HepG2 (cell line): ENCODE results near the gene ZNF777. TPM values are rescaled to one million over a fixed set of nuclear protein-coding genes. Genes with fewer than 3 reads are reported as not detected.

Source experiments
- ELF4 ChIP-seq: sonication (generic); formaldehyde crosslinking; IDR thresholded peaks from 2 replicates; pipeline ENCODE4 v1.5.0; 2020; ENCODE audit warnings: missing genetic modification reagents, mild to moderate bottlenecking, moderate library complexity, borderline replicate concordance
- HES4 ChIP-seq: sonication (generic); formaldehyde crosslinking; IDR thresholded peaks from 2 replicates; pipeline ENCODE4 v1.9.0; 2021; ENCODE audit warnings: mild to moderate bottlenecking, missing genetic modification reagents, borderline replicate concordance
- IKZF1 ChIP-seq: fragments of 450-650 bp; IDR thresholded peaks from 2 replicates; pipeline ENCODE4 v1.7.1; 2016
- KAT7 ChIP-seq: IDR thresholded peaks from 2 replicates; pipeline ENCODE4 v1.6.1; 2018; ENCODE audit warnings: borderline replicate concordance, missing compliant biosample characterization
- MATR3 ChIP-seq: sonication (generic); formaldehyde crosslinking; IDR thresholded peaks from 2 replicates; pipeline ENCODE4 v1.4.0; 2020; ENCODE audit warnings: missing genetic modification reagents
- NFRKB ChIP-seq: fragments of 450-650 bp; IDR thresholded peaks from 2 replicates; pipeline ENCODE4 v1.6.1; 2017
- PHB2 ChIP-seq: fragments of 450-650 bp; IDR thresholded peaks from 2 replicates; pipeline ENCODE4 v1.6.1; 2018; ENCODE audit not compliant: partially characterized antibody
- POLR2G ChIP-seq: fragments of 200-400 bp; formaldehyde crosslinking; IDR thresholded peaks from 2 replicates; pipeline ENCODE4 v1.6.1; 2018; ENCODE audit warnings: mild to moderate bottlenecking, low read depth, low read length, moderate library complexity
- RXRB ChIP-seq: IDR thresholded peaks from 2 replicates; pipeline ENCODE4 v1.6.1; 2016; ENCODE audit warnings: borderline replicate concordance, missing genetic modification reagents, missing compliant biosample characterization
- SAP130 ChIP-seq: IDR thresholded peaks from 2 replicates; pipeline ENCODE4 v1.6.1; 2016; ENCODE audit warnings: low read depth
- SNAI1 ChIP-seq: sonication (generic); formaldehyde crosslinking; IDR thresholded peaks from 2 replicates; pipeline ENCODE4 v1.5.0; 2020; ENCODE audit warnings: mild to moderate bottlenecking, missing genetic modification reagents, borderline replicate concordance
- ZBTB38 ChIP-seq: sonication (generic); formaldehyde crosslinking; IDR thresholded peaks from 2 replicates; pipeline ENCODE4 v1.5.1; 2020; ENCODE audit warnings: mild to moderate bottlenecking, missing genetic modification reagents
- ZC3H13 ChIP-seq: sonication (generic); formaldehyde crosslinking; IDR thresholded peaks from 2 replicates; pipeline ENCODE4 v1.8.1; 2023; ENCODE audit warnings: mild to moderate bottlenecking, missing genetic modification reagents, moderate library complexity
- ZNF17 ChIP-seq: sonication (generic); formaldehyde crosslinking; IDR thresholded peaks from 2 replicates; pipeline ENCODE4 v1.5.0; 2020; ENCODE audit warnings: mild to moderate bottlenecking, missing genetic modification reagents
- ZNF318 ChIP-seq: sonication (generic); formaldehyde crosslinking; IDR thresholded peaks from 2 replicates; pipeline ENCODE4 v1.4.0; 2020; ENCODE audit warnings: mild to moderate bottlenecking, missing genetic modification reagents
- ZNF335 ChIP-seq: sonication (generic); formaldehyde crosslinking; IDR thresholded peaks from 2 replicates; pipeline ENCODE4 v1.4.0; 2020; ENCODE audit warnings: missing genetic modification reagents
- ZNF577 ChIP-seq: sonication (generic); formaldehyde crosslinking; IDR thresholded peaks from 2 replicates; pipeline ENCODE4 v1.4.0; 2020; ENCODE audit warnings: mild to moderate bottlenecking, low read depth, missing genetic modification reagents, borderline replicate concordance
- polyA plus RNA-seq, 8 experiments: library from polyadenylated mRNA; depleted of rRNA in 3 of 8; stranded (reverse) in 7 of 8; unstranded in 1 of 8; fragments of >200 nt; fragmentation: Illumina TruSeq in 4 of 8; extraction: Trizol in 4 of 8; gene quantifications; 2 replicates each; pipeline versions ENCODE4 v1.2.1 to v1.2.3, GENCODE V29; 2011 to 2016; ENCODE audit warnings: low read depth in 4 of 8, missing spikeins in 1 of 8, mixed read lengths in 1 of 8; ENCODE audit not compliant: insufficient read depth in 1 of 8
- total RNA-seq, 5 experiments: library from RNA; depleted of rRNA; stranded (reverse); fragments of >200 nt; fragmentation: Illumina TruSeq; extraction: Trizol; gene quantifications; 2 replicates each; pipeline ENCODE4 v1.2.3, GENCODE V29; 2016; ENCODE audit warnings: low read depth in 1 of 5
- TF ChIP-seq, protein P1 (sequence below): IDR thresholded peaks from 2 replicates; pipeline ENCODE4 v1.6.1; 2016; ENCODE audit warnings: missing compliant biosample characterization, missing genetic modification reagents, borderline replicate concordance
- TF ChIP-seq, protein P2 (sequence below): sonication (generic); formaldehyde crosslinking; IDR thresholded peaks from 2 replicates; pipeline ENCODE4 v1.4.0; 2020; ENCODE audit warnings: mild to moderate bottlenecking, missing genetic modification reagents

Gene ZNF777
- total and polyA plus RNA-seq, 2 of the 13 experiments (the other 11 are each of a cell fraction or from before 2014, with no cell fraction given): 3.8 to 6.0 TPM

DNA sequence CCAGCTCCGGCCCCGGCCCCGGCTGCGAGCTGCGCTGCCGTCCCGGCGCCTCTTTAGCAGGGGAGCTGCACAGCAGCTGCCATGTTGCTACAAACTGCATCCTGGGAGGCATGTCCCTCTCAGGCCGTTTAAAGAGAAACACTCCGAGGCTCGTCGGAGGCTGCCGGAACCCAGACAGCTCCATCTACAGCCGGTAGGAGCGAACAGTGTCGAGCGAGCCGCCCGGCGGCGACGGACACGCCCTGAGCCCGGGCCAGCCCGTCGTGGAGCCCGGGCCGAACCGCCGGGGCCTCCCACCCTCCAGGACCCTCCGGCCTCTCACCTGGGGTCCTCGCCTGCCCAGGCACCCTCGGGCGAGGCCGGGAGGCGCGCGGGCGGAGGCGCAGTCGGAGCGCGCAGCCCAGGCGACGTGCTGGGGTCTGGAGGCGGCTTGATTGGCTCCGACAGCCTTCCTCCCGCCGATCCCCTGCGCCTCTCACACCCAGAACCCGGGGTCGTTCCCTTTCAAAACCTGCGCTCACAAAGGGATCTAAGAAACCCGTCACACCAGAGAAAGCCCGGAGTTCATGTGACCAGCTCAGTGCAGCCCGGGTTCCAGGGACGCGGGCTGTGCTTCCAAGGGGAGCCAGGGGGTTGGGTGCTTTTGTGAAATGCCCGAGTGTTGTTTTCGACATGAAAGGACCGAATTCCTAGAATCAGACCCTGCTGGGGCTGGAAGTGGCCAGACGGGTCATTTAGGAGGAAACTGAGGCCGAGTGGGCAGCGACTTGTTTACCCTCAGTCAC lies at the start of gene ZNF777 (continued):
- TF ChIP-seq ZNF318 (CRISPR knock-in tag) (no peak), SNAI1 (CRISPR knock-in tag) (no peak), PHB2 (no peak), ELF4 (CRISPR knock-in tag) (no peak), ZC3H13 (CRISPR knock-in tag) (no peak), ZNF17 (CRISPR knock-in tag) (no peak), SAP130 (peak; percentile 58; the same call in 1 of the 2 replicates), POLR2G (peak; percentile 78), MATR3 (no peak), ZNF335 (CRISPR knock-in tag) (no peak), RXRB (no peak), ZNF577 (no peak), NFRKB (no peak), KAT7 (CRISPR knock-in tag) (0 out of 2 replicates have a peak, but pooled peaks have one; percentile 38), ZBTB38 (CRISPR knock-in tag) (peak; percentile 35; the same call in 1 of the 2 replicates), HES4 (no peak), IKZF1 (no peak)
- TF ChIP-seq, protein P1, sequence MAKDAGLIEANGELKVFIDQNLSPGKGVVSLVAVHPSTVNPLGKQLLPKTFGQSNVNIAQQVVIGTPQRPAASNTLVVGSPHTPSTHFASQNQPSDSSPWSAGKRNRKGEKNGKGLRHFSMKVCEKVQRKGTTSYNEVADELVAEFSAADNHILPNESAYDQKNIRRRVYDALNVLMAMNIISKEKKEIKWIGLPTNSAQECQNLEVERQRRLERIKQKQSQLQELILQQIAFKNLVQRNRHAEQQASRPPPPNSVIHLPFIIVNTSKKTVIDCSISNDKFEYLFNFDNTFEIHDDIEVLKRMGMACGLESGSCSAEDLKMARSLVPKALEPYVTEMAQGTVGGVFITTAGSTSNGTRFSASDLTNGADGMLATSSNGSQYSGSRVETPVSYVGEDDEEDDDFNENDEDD (CRISPR knock-in tag): 0 out of 2 replicates have a peak, but pooled peaks have one; percentile 14
- TF ChIP-seq, protein P2, sequence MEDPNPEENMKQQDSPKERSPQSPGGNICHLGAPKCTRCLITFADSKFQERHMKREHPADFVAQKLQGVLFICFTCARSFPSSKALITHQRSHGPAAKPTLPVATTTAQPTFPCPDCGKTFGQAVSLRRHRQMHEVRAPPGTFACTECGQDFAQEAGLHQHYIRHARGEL (CRISPR knock-in tag): no peak
